ENCODE results near the gene TYW5.

The TYW5 gene, protein sequence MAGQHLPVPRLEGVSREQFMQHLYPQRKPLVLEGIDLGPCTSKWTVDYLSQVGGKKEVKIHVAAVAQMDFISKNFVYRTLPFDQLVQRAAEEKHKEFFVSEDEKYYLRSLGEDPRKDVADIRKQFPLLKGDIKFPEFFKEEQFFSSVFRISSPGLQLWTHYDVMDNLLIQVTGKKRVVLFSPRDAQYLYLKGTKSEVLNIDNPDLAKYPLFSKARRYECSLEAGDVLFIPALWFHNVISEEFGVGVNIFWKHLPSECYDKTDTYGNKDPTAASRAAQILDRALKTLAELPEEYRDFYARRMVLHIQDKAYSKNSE
- total RNA-seq, result 38.9 to 48.2 reads per million in 2 donors

DNA sequence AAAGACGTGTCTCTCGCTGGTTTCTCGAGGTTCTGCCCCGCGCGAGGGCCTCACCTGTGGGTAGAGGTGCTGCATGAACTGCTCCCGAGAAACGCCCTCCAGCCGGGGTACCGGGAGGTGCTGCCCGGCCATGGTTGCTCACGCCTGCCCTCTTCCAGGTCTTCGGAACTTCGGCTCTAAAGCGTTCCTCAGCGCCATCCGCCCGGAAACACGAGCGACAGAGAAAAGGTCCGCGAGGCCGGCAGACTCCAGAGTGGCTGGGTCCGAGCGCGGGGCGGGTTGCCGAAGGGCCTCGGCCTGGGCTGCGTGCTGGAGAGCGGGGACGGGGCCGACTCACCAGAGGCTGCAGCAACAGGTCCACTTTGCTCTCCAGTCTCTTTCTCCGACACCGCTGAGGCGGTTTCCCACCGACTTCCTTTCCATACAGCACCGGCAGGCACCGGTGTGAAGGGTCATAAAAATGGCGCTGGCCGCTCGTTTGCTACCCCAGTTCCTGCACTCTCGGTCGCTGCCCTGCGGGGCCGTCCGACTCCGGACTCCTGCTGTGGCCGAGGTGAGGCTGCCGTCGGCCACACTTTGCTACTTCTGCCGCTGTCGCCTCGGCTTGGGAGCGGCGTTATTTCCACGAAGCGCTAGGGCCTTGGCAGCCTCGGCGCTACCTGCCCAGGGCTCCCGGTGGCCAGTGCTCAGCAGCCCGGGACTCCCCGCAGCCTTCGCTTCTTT lies at the start of gene TYW5, which contains the start of gene MAIP1:
Gene TYW5 (minus strand): TSS at position 153 of the 723 bp plus-strand sequence. CDS start 21 bp downstream, at position 132.
Gene MAIP1 (plus strand): TSS at position 244 of the 723 bp plus-strand sequence. CDS start 217 bp downstream, at position 461.
- DNase-seq, result peak; percentile 43

GRCh38 chr2:200003444-200003843 lies 48.2 kb upstream of the TYW5 start:
- DNase-seq, result no peak

- DNase-seq, result no peak
Observed at GRCh38 chr2:200000444-200001163, 45.3 kb upstream of the TYW5 start.

- DNase-seq, result no peak
Observed at GRCh38 chr2:199999166-199999565, 43.9 kb upstream of the TYW5 start.

DNA sequence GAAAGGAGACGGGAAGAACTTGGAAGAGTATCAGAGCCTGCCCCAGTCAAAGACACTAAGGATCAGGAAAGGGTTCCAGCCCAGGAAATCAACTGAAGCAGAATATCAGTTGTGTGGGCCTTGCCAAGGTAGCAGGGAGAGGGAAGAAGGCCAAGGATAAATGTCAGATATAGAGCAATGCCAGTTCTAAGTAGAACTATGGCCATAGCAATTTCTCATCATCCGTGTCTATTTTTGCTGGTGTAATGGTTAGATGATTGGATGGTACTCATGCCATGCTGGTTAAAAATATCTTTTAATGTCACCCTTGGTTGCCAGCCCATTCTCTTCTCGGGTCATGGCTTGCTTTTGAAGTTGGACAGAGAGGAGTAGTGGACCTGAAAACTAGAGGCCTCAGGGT lies 42.0 kb upstream of the TYW5 start:
- DNase-seq, result no peak

- DNase-seq, result no peak
Observed at GRCh38 chr2:199994896-199995295, 39.6 kb upstream of the TYW5 start.

DNA sequence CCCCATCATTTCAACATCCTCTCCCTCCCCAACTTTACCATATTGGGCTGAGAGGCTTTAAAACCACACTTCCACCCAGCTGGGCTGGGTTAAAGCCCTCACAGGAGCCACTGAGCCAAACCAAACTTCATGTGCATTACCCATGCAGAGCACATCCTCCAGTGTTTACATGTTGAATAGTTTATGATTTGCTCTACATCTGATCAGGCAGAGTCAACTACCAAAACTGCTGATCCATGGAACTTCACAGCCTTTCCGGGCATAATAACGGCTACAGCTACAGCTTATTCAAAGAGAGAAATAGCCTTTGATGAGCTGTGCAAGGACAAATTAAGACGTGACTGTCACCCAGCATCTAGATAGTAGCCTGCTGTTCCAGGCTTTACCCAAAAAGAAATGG lies 39.1 kb upstream of the TYW5 start:
- DNase-seq, result no peak

GRCh38 chr2:199992296-199992695 lies 37.0 kb upstream of the TYW5 start:
- no peak for DNase-seq

GRCh38 chr2:199991691-199992090 lies 36.4 kb upstream of the TYW5 start:
- DNase-seq, result no peak

DNA sequence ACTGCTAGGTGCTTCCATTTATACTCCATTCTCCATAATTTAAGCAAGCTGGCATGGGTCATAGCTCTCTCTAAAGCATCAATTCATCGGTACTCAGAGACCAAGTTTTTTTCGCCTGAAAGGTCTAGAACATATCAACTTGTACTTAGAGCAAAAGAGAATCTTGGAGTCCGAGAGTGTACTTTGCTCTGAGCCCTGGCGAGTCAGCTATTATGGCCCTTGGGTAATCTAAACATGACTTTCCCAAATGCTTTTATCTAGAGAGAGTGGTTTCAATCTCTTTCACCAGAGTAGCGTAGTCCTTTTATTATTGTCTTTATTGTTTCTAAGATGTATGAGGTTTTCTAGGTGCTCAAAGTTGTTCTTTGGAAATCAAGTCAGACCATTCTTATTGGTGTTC lies 34.5 kb upstream of the TYW5 start:
- no peak for DNase-seq

DNA sequence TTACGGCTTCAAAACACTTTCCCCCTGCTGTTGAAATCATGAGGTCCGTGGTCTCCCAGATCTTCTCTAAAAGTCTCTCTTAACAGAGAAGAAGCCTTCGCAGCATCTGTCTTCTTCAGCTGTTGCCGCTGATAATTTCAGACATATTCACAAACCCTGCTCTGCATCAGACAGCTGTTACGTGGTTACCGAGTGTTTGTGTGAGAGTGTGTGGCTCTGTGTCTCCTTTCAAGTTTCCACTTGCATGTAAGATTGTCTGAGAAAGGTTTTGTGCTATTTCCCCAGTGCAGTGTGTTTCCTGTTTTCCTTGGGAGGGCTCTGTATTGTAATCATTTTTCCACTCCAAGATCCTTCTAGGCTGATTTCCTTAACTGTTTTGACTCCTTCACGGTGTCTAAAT lies 32.9 kb upstream of the TYW5 start:
- no peak for DNase-seq

DNA sequence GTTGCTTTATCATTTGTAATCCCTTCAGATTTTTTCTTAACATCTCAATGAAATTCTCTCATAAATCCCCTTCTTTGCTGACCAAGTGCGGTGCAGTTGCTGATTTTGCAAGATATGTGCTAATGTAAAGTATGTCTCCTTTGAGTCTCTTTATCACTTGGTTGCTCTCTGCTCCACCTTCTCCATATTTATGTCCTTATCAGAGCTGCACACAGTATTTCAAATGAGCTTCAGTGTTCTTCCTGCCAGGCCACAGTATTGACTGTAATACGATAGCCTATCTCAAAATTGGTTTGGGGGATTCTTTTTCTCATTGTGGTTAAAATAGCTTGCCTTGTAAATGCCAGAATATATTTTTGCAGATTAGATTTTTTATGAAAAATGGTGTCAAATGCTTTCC lies 32.3 kb upstream of the TYW5 start:
- DNase-seq, result no peak

GRCh38 chr2:199985625-199986207 lies 30.4 kb upstream of the TYW5 start:
- DNase-seq, result no peak

- DNase-seq, result no peak
Observed at GRCh38 chr2:199984755-199985154, 29.5 kb upstream of the TYW5 start.

GRCh38 chr2:199984159-199984558 lies 28.9 kb upstream of the TYW5 start:
- no peak for DNase-seq

- DNase-seq, result no peak
Observed at GRCh38 chr2:199983534-199983933, 28.2 kb upstream of the TYW5 start.

- no peak for DNase-seq
Observed at GRCh38 chr2:199982126-199982843, 27.0 kb upstream of the TYW5 start.

GRCh38 chr2:199979832-199980628 lies 24.7 kb upstream of the TYW5 start:
- no peak for DNase-seq

GRCh38 chr2:199979398-199979797 lies 24.1 kb upstream of the TYW5 start:
- DNase-seq, result no peak

GRCh38 chr2:199977984-199978415 lies 22.7 kb upstream of the TYW5 start:
- no peak for DNase-seq

- DNase-seq, result no peak
Observed at GRCh38 chr2:199975273-199975895, 20.1 kb upstream of the TYW5 start.

Data from activated gamma-delta T cell (primary cell).